K562 (cell line): ENCODE results near the gene MUC5AC. TPM values are rescaled to one million over a fixed set of nuclear protein-coding genes. Genes with fewer than 3 reads are reported as not detected.

Experiments used
- polyA plus RNA-seq, 8 experiments: library from polyadenylated mRNA; depleted of rRNA in 4 of 8; stranded (reverse) in 5 of 8; unstranded in 3 of 8; fragments of >200 nt; fragmentation: Nextera tagmentation in 2 of 8; fragmentation: Illumina TruSeq in 1 of 8; extraction: Ambion mirVana in 2 of 8; extraction: Trizol in 1 of 8; gene quantifications; 2 replicates each; pipeline versions ENCODE4 v1.2.1 to v1.2.3, GENCODE V29; 2011 to 2014; ENCODE audit warnings: inconsistent platforms in 1 of 8, missing spikeins in 1 of 8
- total RNA-seq, 7 experiments: library from RNA; depleted of rRNA in 6 of 7; stranded (reverse); fragments of >200 nt in 6 of 7; fragmentation: Illumina TruSeq in 2 of 7; extraction: Trizol in 2 of 7; gene quantifications; 2 replicates each; pipeline versions ENCODE4 v1.2.1 to v1.2.3, GENCODE V29; 2011 to 2021; ENCODE audit warnings: low replicate concordance in 1 of 7

The MUC5AC gene
- total and polyA plus RNA-seq, 9 of the 15 experiments (the other 6 are each of a cell fraction or from before 2014, with no cell fraction given): not detected

Other genes starting within 250 kb of the MUC5AC start
- 39.8 and 54.6 TPM in 2 replicates for gene CHID1, start 247.1 kb upstream of the MUC5AC start, total RNA-seq (2014; rRNA removed)
- 14.2 and 22.4 TPM in 2 replicates for gene CHID1, start 247.1 kb upstream of the MUC5AC start, total RNA-seq (2014; rRNA removed; fragmentation: Illumina TruSeq; extraction: Trizol)
- gene CHID1, start 247.1 kb upstream of the MUC5AC start, total RNA-seq (2015; rRNA removed; fragmentation: Illumina TruSeq; extraction: Trizol): 35.6 and 35.8 TPM in 2 replicates
- gene CHID1, start 247.1 kb upstream of the MUC5AC start, total RNA-seq (2021): 108 and 114 TPM in 2 replicates
- gene CHID1, start 247.1 kb upstream of the MUC5AC start, polyA plus RNA-seq (2011; rRNA removed): 46.0 and 56.3 TPM in 2 replicates
- gene CHID1, start 247.1 kb upstream of the MUC5AC start, polyA plus RNA-seq (2014; fragmentation: Illumina TruSeq; extraction: Trizol): 67.7 and 81.6 TPM in 2 replicates
- gene CHID1, start 247.1 kb upstream of the MUC5AC start, polyA plus RNA-seq (2014; fragmentation: Nextera tagmentation; extraction: Ambion mirVana): 10 to 100 TPM; 15.1 to 29.6 TPM
- 57.8 and 70.5 TPM in 2 replicates for gene CHID1, start 247.1 kb upstream of the MUC5AC start, polyA plus RNA-seq (2014; rRNA removed)
- gene AP2A2, start 232.1 kb upstream of the MUC5AC start, total RNA-seq (2014; rRNA removed): 8.1 and 11.0 TPM in 2 replicates
- gene AP2A2, start 232.1 kb upstream of the MUC5AC start, total RNA-seq (2014; rRNA removed; fragmentation: Illumina TruSeq; extraction: Trizol): 11.9 and 16.2 TPM in 2 replicates
- 19.8 and 22.8 TPM in 2 replicates for gene AP2A2, start 232.1 kb upstream of the MUC5AC start, total RNA-seq (2015; rRNA removed; fragmentation: Illumina TruSeq; extraction: Trizol)
- 26.2 and 33.3 TPM in 2 replicates for gene AP2A2, start 232.1 kb upstream of the MUC5AC start, total RNA-seq (2021)
- gene AP2A2, start 232.1 kb upstream of the MUC5AC start, polyA plus RNA-seq (2011; rRNA removed): 27.7 and 30.6 TPM in 2 replicates
- gene AP2A2, start 232.1 kb upstream of the MUC5AC start, polyA plus RNA-seq (2014; fragmentation: Illumina TruSeq; extraction: Trizol): 29.5 and 41.7 TPM in 2 replicates
- 1 to 10 TPM in 1 of 2 experiments, under 1 TPM in 1; 0.69 to 1.3 TPM for gene AP2A2, start 232.1 kb upstream of the MUC5AC start, polyA plus RNA-seq (2014; fragmentation: Nextera tagmentation; extraction: Ambion mirVana)
- 15.2 and 16.7 TPM in 2 replicates for gene AP2A2, start 232.1 kb upstream of the MUC5AC start, polyA plus RNA-seq (2014; rRNA removed)
- not detected in 2 replicates for gene MUC6, start 121.2 kb upstream of the MUC5AC start, total RNA-seq (2014; rRNA removed)
- not detected in 2 replicates for gene MUC6, start 121.2 kb upstream of the MUC5AC start, total RNA-seq (2014; rRNA removed; fragmentation: Illumina TruSeq; extraction: Trizol)
- not detected in 2 replicates for gene MUC6, start 121.2 kb upstream of the MUC5AC start, total RNA-seq (2015; rRNA removed; fragmentation: Illumina TruSeq; extraction: Trizol)
- gene MUC6, start 121.2 kb upstream of the MUC5AC start, total RNA-seq (2021): 0.16 TPM in 1 of 2 replicates, not detected in the other
- gene MUC6, start 121.2 kb upstream of the MUC5AC start, polyA plus RNA-seq (2011; rRNA removed): not detected in 2 replicates
- gene MUC6, start 121.2 kb upstream of the MUC5AC start, polyA plus RNA-seq (2014; fragmentation: Illumina TruSeq; extraction: Trizol): not detected in 2 replicates
- not detected for gene MUC6, start 121.2 kb upstream of the MUC5AC start, polyA plus RNA-seq (2014; fragmentation: Nextera tagmentation; extraction: Ambion mirVana)
- 0.01 TPM in 1 of 2 replicates, not detected in the other for gene MUC6, start 121.2 kb upstream of the MUC5AC start, polyA plus RNA-seq (2014; rRNA removed)
- not detected in 2 replicates for gene MUC2, start 83.1 kb upstream of the MUC5AC start, total RNA-seq (2014; rRNA removed)
- not detected in 2 replicates for gene MUC2, start 83.1 kb upstream of the MUC5AC start, total RNA-seq (2014; rRNA removed; fragmentation: Illumina TruSeq; extraction: Trizol)
- gene MUC2, start 83.1 kb upstream of the MUC5AC start, total RNA-seq (2015; rRNA removed; fragmentation: Illumina TruSeq; extraction: Trizol): not detected in 2 replicates
- 0.18 and 0.38 TPM in 2 replicates for gene MUC2, start 83.1 kb upstream of the MUC5AC start, total RNA-seq (2021)
- not detected in 2 replicates for gene MUC2, start 83.1 kb upstream of the MUC5AC start, polyA plus RNA-seq (2011; rRNA removed)
- gene MUC2, start 83.1 kb upstream of the MUC5AC start, polyA plus RNA-seq (2014; fragmentation: Illumina TruSeq; extraction: Trizol): under 0.01 TPM in 1 of 2 replicates, not detected in the other
- gene MUC2, start 83.1 kb upstream of the MUC5AC start, polyA plus RNA-seq (2014; fragmentation: Nextera tagmentation; extraction: Ambion mirVana): not detected
- gene MUC2, start 83.1 kb upstream of the MUC5AC start, polyA plus RNA-seq (2014; rRNA removed): not detected in 2 replicates
- gene MUC5B, start 65.1 kb downstream of the MUC5AC start, total RNA-seq (2014; rRNA removed): 0.04 TPM in 1 of 2 replicates, not detected in the other
- not detected in 2 replicates for gene MUC5B, start 65.1 kb downstream of the MUC5AC start, total RNA-seq (2014; rRNA removed; fragmentation: Illumina TruSeq; extraction: Trizol)
- not detected in 2 replicates for gene MUC5B, start 65.1 kb downstream of the MUC5AC start, total RNA-seq (2015; rRNA removed; fragmentation: Illumina TruSeq; extraction: Trizol)
- 0.95 and 1.2 TPM in 2 replicates for gene MUC5B, start 65.1 kb downstream of the MUC5AC start, total RNA-seq (2021)
- gene MUC5B, start 65.1 kb downstream of the MUC5AC start, polyA plus RNA-seq (2011; rRNA removed): under 0.01 TPM in 1 of 2 replicates, not detected in the other
- gene MUC5B, start 65.1 kb downstream of the MUC5AC start, polyA plus RNA-seq (2014; fragmentation: Illumina TruSeq; extraction: Trizol): 0.01 TPM in 1 of 2 replicates, not detected in the other
- not detected for gene MUC5B, start 65.1 kb downstream of the MUC5AC start, polyA plus RNA-seq (2014; fragmentation: Nextera tagmentation; extraction: Ambion mirVana)
- gene MUC5B, start 65.1 kb downstream of the MUC5AC start, polyA plus RNA-seq (2014; rRNA removed): 0.04 TPM in 1 of 2 replicates, not detected in the other
- 16.0 and 23.0 TPM in 2 replicates for gene TOLLIP, start 151.7 kb downstream of the MUC5AC start, total RNA-seq (2014; rRNA removed)
- gene TOLLIP, start 151.7 kb downstream of the MUC5AC start, total RNA-seq (2014; rRNA removed; fragmentation: Illumina TruSeq; extraction: Trizol): 1.9 and 2.3 TPM in 2 replicates
- gene TOLLIP, start 151.7 kb downstream of the MUC5AC start, total RNA-seq (2015; rRNA removed; fragmentation: Illumina TruSeq; extraction: Trizol): 6.9 and 7.1 TPM in 2 replicates
- 22.8 and 25.4 TPM in 2 replicates for gene TOLLIP, start 151.7 kb downstream of the MUC5AC start, total RNA-seq (2021)
- gene TOLLIP, start 151.7 kb downstream of the MUC5AC start, polyA plus RNA-seq (2011; rRNA removed): 13.5 and 16.4 TPM in 2 replicates
- gene TOLLIP, start 151.7 kb downstream of the MUC5AC start, polyA plus RNA-seq (2014; fragmentation: Illumina TruSeq; extraction: Trizol): 4.9 and 13.1 TPM in 2 replicates
- under 1 TPM; 0.23 to 0.41 TPM for gene TOLLIP, start 151.7 kb downstream of the MUC5AC start, polyA plus RNA-seq (2014; fragmentation: Nextera tagmentation; extraction: Ambion mirVana)
- 13.3 and 15.4 TPM in 2 replicates for gene TOLLIP, start 151.7 kb downstream of the MUC5AC start, polyA plus RNA-seq (2014; rRNA removed)
- not detected in 2 replicates for gene BRSK2, start 232.0 kb downstream of the MUC5AC start, total RNA-seq (2014; rRNA removed)
- gene BRSK2, start 232.0 kb downstream of the MUC5AC start, total RNA-seq (2014; rRNA removed; fragmentation: Illumina TruSeq; extraction: Trizol): not detected in 2 replicates
- gene BRSK2, start 232.0 kb downstream of the MUC5AC start, total RNA-seq (2015; rRNA removed; fragmentation: Illumina TruSeq; extraction: Trizol): 0.19 TPM in 1 of 2 replicates, not detected in the other
- gene BRSK2, start 232.0 kb downstream of the MUC5AC start, total RNA-seq (2021): 0.22 TPM in 2 replicates
- 0.14 and 0.24 TPM in 2 replicates for gene BRSK2, start 232.0 kb downstream of the MUC5AC start, polyA plus RNA-seq (2011; rRNA removed)
- 0.06 and 0.44 TPM in 2 replicates for gene BRSK2, start 232.0 kb downstream of the MUC5AC start, polyA plus RNA-seq (2014; fragmentation: Illumina TruSeq; extraction: Trizol)
- gene BRSK2, start 232.0 kb downstream of the MUC5AC start, polyA plus RNA-seq (2014; fragmentation: Nextera tagmentation; extraction: Ambion mirVana): not detected
- gene BRSK2, start 232.0 kb downstream of the MUC5AC start, polyA plus RNA-seq (2014; rRNA removed): 0.46 and 0.52 TPM in 2 replicates